HepG2 (cell line): Measurements from ENCODE around the gene LYRM4. TPM values are rescaled to one million over a fixed set of nuclear protein-coding genes. Genes with fewer than 3 reads are reported as not detected.

Experiments used
- CBFB ChIP-seq: sonication (generic); formaldehyde crosslinking; IDR thresholded peaks from 2 replicates; pipeline ENCODE4 v1.4.0; 2020; ENCODE audit warnings: missing genetic modification reagents
- CHD4 ChIP-seq: fragments of 200-600 bp; sonication (generic); IDR thresholded peaks from 2 replicates; pipeline ENCODE4 v1.7.0; 2017; ENCODE audit warnings: mild to moderate bottlenecking, low read length, borderline replicate concordance
- KDM3A ChIP-seq: IDR thresholded peaks from 2 replicates; pipeline ENCODE4 v1.6.1; 2018; ENCODE audit warnings: low read depth, missing compliant biosample characterization
- LCORL ChIP-seq, 2 experiments: fragments of 450-650 bp in 1 of 2; sonication (generic) in 1 of 2; formaldehyde crosslinking in 1 of 2; IDR thresholded peaks; 2 replicates each; pipeline versions ENCODE4 v1.5.0 to v1.6.1; 2017 to 2020; ENCODE audit warnings: antibody characterized with exemption in 1 of 2, missing genetic modification reagents in 1 of 2
- NONO ChIP-seq, 2 experiments: fragments of 450-650 bp in 1 of 2; sonication (generic) in 1 of 2; formaldehyde crosslinking in 1 of 2; IDR thresholded peaks in 1 of 2; conservative IDR thresholded peaks in 1 of 2; 2 replicates each; pipeline versions ENCODE4 v1.6.1 to v1.8.0; 2017 to 2022; ENCODE audit warnings: mild to moderate bottlenecking in 1 of 2, missing genetic modification reagents in 1 of 2, moderate library complexity in 1 of 2
- SMC3 ChIP-seq: IDR thresholded peaks from 2 replicates; pipeline ENCODE4 v1.6.1; 2011; ENCODE audit warnings: low read length, improper control_type of control experiment
- ZBTB7B ChIP-seq: sonication (generic); formaldehyde crosslinking; IDR thresholded peaks from 2 replicates; pipeline ENCODE4 v1.4.0; 2020; ENCODE audit warnings: missing genetic modification reagents
- ZKSCAN5 ChIP-seq: sonication (generic); formaldehyde crosslinking; IDR thresholded peaks from 2 replicates; pipeline ENCODE4 v1.5.1; 2020; ENCODE audit warnings: mild to moderate bottlenecking, missing genetic modification reagents
- ZNF354B ChIP-seq: sonication (generic); formaldehyde crosslinking; IDR thresholded peaks from 2 replicates; pipeline ENCODE4 v1.8.0; 2022; ENCODE audit warnings: mild to moderate bottlenecking, missing genetic modification reagents
- polyA plus RNA-seq, 8 experiments: library from polyadenylated mRNA; depleted of rRNA in 3 of 8; stranded (reverse) in 7 of 8; unstranded in 1 of 8; fragments of >200 nt; fragmentation: Illumina TruSeq in 4 of 8; extraction: Trizol in 4 of 8; gene quantifications; 2 replicates each; pipeline versions ENCODE4 v1.2.1 to v1.2.3, GENCODE V29; 2011 to 2016; ENCODE audit warnings: low read depth in 4 of 8, missing spikeins in 1 of 8, mixed read lengths in 1 of 8; ENCODE audit not compliant: insufficient read depth in 1 of 8
- total RNA-seq, 5 experiments: library from RNA; depleted of rRNA; stranded (reverse); fragments of >200 nt; fragmentation: Illumina TruSeq; extraction: Trizol; gene quantifications; 2 replicates each; pipeline ENCODE4 v1.2.3, GENCODE V29; 2016; ENCODE audit warnings: low read depth in 1 of 5
- TF ChIP-seq, protein P1 (sequence below): sonication (generic); formaldehyde crosslinking; IDR thresholded peaks from 2 replicates; pipeline ENCODE4 v1.4.0; 2020; ENCODE audit warnings: mild to moderate bottlenecking, missing genetic modification reagents
- TF ChIP-seq, protein P2 (sequence below): IDR thresholded peaks from 2 replicates; pipeline ENCODE4 v1.6.1; 2018; ENCODE audit warnings: missing genetic modification reagents
- TF ChIP-seq, protein P3 (sequence below): sonication (generic); formaldehyde crosslinking; IDR thresholded peaks from 2 replicates; pipeline ENCODE4 v1.4.0; 2020; ENCODE audit warnings: missing genetic modification reagents
- TF ChIP-seq, protein P4 (sequence below): sonication (generic); formaldehyde crosslinking; conservative IDR thresholded peaks from 2 replicates; pipeline ENCODE4 v1.5.0; 2020; ENCODE audit warnings: missing genetic modification reagents
- TF ChIP-seq, protein P5 (sequence below): sonication (generic); formaldehyde crosslinking; IDR thresholded peaks from 2 replicates; pipeline ENCODE4 v1.5.0; 2020; ENCODE audit warnings: missing genetic modification reagents, mild to moderate bottlenecking, borderline replicate concordance
- TF ChIP-seq, protein P6 (sequence below): sonication (generic); formaldehyde crosslinking; conservative IDR thresholded peaks from 2 replicates; pipeline ENCODE4 v1.4.0; 2020; ENCODE audit warnings: missing genetic modification reagents

Gene LYRM4
- total and polyA plus RNA-seq, 2 of the 13 experiments (the other 11 are each of a cell fraction or from before 2014, with no cell fraction given), result 64.6 to 67.5 TPM

DNA sequence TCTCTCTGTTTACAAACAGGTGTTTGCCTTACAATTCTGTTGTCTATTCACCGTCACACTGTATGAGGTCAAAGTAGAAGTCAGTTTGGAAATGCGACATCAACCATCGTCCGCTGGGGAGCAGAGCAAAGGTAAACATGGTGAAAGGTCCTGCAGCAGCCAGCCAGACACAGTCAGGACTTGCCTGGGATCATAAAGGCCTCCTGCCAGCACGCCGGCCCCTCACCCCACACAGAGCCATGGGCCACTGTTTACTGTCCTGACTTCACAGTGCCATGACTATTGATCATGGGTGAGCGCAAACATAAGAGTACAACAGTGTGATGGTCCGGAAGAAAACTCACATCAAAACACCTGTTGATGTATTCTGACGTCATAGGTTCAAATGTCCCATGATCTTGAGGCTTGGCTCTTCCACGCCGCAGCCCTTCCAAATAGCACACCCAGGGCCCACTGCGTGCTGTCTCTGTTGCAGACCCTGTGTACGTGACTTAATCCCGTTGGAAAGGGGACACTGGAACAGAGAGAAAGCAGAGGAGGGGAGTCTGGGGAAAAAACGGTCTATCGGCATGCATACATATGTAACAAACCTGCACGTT lies 192.5 kb downstream of the LYRM4 start (continued):
- peak; percentile 90 for TF ChIP-seq ZBTB7B (CRISPR knock-in tag)
- TF ChIP-seq, protein P1, sequence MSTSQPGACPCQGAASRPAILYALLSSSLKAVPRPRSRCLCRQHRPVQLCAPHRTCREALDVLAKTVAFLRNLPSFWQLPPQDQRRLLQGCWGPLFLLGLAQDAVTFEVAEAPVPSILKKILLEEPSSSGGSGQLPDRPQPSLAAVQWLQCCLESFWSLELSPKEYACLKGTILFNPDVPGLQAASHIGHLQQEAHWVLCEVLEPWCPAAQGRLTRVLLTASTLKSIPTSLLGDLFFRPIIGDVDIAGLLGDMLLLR (CRISPR knock-in tag), result no peak
- peak; percentile 97 for TF ChIP-seq KDM3A (CRISPR knock-in tag)
- 0 out of 2 replicates have a peak, but pooled peaks have one; percentile 46 for TF ChIP-seq ZKSCAN5
- peak; percentile 72; the same call in 1 of the 2 replicates for TF ChIP-seq CHD4
- TF ChIP-seq ZNF354B (CRISPR knock-in tag), result peak; percentile 75
- TF ChIP-seq SMC3, result peak; percentile 41; the same call in 1 of the 2 replicates
- TF ChIP-seq, protein P2, sequence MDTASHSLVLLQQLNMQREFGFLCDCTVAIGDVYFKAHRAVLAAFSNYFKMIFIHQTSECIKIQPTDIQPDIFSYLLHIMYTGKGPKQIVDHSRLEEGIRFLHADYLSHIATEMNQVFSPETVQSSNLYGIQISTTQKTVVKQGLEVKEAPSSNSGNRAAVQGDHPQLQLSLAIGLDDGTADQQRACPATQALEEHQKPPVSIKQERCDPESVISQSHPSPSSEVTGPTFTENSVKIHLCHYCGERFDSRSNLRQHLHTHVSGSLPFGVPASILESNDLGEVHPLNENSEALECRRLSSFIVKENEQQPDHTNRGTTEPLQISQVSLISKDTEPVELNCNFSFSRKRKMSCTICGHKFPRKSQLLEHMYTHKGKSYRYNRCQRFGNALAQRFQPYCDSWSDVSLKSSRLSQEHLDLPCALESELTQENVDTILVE (CRISPR knock-in tag), result peak; percentile 98
- TF ChIP-seq LCORL (IDR thresholded peaks at IDR 0.05), result no peak
- TF ChIP-seq LCORL (CRISPR knock-in tag; IDR thresholded peaks at IDR 0.05), result peak; percentile 100
- TF ChIP-seq, protein P3, sequence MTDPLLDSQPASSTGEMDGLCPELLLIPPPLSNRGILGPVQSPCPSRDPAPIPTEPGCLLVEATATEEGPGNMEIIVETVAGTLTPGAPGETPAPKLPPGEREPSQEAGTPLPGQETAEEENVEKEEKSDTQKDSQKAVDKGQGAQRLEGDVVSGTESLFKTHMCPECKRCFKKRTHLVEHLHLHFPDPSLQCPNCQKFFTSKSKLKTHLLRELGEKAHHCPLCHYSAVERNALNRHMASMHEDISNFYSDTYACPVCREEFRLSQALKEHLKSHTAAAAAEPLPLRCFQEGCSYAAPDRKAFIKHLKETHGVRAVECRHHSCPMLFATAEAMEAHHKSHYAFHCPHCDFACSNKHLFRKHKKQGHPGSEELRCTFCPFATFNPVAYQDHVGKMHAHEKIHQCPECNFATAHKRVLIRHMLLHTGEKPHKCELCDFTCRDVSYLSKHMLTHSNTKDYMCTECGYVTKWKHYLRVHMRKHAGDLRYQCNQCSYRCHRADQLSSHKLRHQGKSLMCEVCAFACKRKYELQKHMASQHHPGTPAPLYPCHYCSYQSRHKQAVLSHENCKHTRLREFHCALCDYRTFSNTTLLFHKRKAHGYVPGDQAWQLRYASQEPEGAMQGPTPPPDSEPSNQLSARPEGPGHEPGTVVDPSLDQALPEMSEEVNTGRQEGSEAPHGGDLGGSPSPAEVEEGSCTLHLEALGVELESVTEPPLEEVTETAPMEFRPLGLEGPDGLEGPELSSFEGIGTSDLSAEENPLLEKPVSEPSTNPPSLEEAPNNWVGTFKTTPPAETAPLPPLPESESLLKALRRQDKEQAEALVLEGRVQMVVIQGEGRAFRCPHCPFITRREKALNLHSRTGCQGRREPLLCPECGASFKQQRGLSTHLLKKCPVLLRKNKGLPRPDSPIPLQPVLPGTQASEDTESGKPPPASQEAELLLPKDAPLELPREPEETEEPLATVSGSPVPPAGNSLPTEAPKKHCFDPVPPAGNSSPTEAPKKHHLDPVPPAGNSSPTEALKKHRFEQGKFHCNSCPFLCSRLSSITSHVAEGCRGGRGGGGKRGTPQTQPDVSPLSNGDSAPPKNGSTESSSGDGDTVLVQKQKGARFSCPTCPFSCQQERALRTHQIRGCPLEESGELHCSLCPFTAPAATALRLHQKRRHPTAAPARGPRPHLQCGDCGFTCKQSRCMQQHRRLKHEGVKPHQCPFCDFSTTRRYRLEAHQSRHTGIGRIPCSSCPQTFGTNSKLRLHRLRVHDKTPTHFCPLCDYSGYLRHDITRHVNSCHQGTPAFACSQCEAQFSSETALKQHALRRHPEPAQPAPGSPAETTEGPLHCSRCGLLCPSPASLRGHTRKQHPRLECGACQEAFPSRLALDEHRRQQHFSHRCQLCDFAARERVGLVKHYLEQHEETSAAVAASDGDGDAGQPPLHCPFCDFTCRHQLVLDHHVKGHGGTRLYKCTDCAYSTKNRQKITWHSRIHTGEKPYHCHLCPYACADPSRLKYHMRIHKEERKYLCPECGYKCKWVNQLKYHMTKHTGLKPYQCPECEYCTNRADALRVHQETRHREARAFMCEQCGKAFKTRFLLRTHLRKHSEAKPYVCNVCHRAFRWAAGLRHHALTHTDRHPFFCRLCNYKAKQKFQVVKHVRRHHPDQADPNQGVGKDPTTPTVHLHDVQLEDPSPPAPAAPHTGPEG, result peak; percentile 80; the same call in 1 of the 2 replicates
- TF ChIP-seq, protein P4, sequence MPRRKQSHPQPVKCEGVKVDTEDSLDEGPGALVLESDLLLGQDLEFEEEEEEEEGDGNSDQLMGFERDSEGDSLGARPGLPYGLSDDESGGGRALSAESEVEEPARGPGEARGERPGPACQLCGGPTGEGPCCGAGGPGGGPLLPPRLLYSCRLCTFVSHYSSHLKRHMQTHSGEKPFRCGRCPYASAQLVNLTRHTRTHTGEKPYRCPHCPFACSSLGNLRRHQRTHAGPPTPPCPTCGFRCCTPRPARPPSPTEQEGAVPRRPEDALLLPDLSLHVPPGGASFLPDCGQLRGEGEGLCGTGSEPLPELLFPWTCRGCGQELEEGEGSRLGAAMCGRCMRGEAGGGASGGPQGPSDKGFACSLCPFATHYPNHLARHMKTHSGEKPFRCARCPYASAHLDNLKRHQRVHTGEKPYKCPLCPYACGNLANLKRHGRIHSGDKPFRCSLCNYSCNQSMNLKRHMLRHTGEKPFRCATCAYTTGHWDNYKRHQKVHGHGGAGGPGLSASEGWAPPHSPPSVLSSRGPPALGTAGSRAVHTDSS (CRISPR knock-in tag), result no peak
- TF ChIP-seq, protein P5, sequence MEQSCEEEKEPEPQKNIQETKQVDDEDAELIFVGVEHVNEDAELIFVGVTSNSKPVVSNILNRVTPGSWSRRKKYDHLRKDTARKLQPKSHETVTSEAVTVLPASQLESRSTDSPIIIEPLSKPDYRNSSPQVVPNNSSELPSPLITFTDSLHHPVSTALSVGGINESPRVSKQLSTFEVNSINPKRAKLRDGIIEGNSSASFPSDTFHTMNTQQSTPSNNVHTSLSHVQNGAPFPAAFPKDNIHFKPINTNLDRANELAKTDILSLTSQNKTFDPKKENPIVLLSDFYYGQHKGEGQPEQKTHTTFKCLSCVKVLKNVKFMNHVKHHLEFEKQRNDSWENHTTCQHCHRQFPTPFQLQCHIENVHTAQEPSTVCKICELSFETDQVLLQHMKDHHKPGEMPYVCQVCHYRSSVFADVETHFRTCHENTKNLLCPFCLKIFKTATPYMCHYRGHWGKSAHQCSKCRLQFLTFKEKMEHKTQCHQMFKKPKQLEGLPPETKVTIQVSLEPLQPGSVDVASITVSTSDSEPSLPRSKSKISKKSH (CRISPR knock-in tag), result peak; percentile 87; the same call in 1 of the 2 replicates
- TF ChIP-seq, protein P6, sequence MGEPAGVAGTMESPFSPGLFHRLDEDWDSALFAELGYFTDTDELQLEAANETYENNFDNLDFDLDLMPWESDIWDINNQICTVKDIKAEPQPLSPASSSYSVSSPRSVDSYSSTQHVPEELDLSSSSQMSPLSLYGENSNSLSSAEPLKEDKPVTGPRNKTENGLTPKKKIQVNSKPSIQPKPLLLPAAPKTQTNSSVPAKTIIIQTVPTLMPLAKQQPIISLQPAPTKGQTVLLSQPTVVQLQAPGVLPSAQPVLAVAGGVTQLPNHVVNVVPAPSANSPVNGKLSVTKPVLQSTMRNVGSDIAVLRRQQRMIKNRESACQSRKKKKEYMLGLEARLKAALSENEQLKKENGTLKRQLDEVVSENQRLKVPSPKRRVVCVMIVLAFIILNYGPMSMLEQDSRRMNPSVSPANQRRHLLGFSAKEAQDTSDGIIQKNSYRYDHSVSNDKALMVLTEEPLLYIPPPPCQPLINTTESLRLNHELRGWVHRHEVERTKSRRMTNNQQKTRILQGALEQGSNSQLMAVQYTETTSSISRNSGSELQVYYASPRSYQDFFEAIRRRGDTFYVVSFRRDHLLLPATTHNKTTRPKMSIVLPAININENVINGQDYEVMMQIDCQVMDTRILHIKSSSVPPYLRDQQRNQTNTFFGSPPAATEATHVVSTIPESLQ (CRISPR knock-in tag), result 0 out of 2 replicates have a peak, but pooled peaks have one; percentile 36
- TF ChIP-seq CBFB, result peak; percentile 85
- no peak for TF ChIP-seq NONO (IDR thresholded peaks at IDR 0.05)
- peak; percentile 97 for TF ChIP-seq NONO (CRISPR knock-in tag; conservative IDR thresholded peaks at IDR 0.05)
